GM19043 (cell line): ENCODE measurements around the gene PXYLP1.

Source experiments
- ATAC-seq: cut with Tn5 transposase; IDR thresholded peaks from one replicate; pipeline ENCODE4 v1.9.1; 2021; ENCODE audit warnings: low read depth; ENCODE audit not compliant: unreplicated experiment

PXYLP1 gene

GRCh38 chr3:141246958-141247301 is 15.3 kb downstream of the PXYLP1 start:
- ATAC-seq, result no peak

GRCh38 chr3:141248064-141248463 is 16.4 kb downstream of the PXYLP1 start:
- ATAC-seq, result no peak

- no peak for ATAC-seq
Measured at GRCh38 chr3:141249041-141249440, 17.4 kb downstream of the PXYLP1 start.

GRCh38 chr3:141250342-141250741 is 18.7 kb downstream of the PXYLP1 start:
- no peak for ATAC-seq

- ATAC-seq, result no peak
Measured at GRCh38 chr3:141250828-141251227, 19.2 kb downstream of the PXYLP1 start.

- no peak for ATAC-seq
Measured at GRCh38 chr3:141253326-141253725, 21.7 kb downstream of the PXYLP1 start.

- no peak for ATAC-seq
Measured at GRCh38 chr3:141253811-141254210, 22.2 kb downstream of the PXYLP1 start.

GRCh38 chr3:141255137-141255845 is 23.7 kb downstream of the PXYLP1 start:
- no peak for ATAC-seq

- ATAC-seq, result no peak
Measured at GRCh38 chr3:141255846-141256261, 24.2 kb downstream of the PXYLP1 start.

- ATAC-seq, result no peak
Measured at GRCh38 chr3:141256820-141257219, 25.2 kb downstream of the PXYLP1 start.

- ATAC-seq, result no peak
Measured at GRCh38 chr3:141257961-141258360, 26.3 kb downstream of the PXYLP1 start.

- no peak for ATAC-seq
Measured at GRCh38 chr3:141258973-141259372, 27.3 kb downstream of the PXYLP1 start.

- ATAC-seq, result no peak
Measured at GRCh38 chr3:141259821-141260629, 28.4 kb downstream of the PXYLP1 start.

GRCh38 chr3:141260630-141260927 is 29.0 kb downstream of the PXYLP1 start:
- ATAC-seq, result no peak

- ATAC-seq, result no peak
Measured at GRCh38 chr3:141261472-141262307, 30.1 kb downstream of the PXYLP1 start.

GRCh38 chr3:141262308-141262705 is 30.7 kb downstream of the PXYLP1 start:
- no peak for ATAC-seq

- no peak for ATAC-seq
Measured at GRCh38 chr3:141266186-141266585, 34.6 kb downstream of the PXYLP1 start.

GRCh38 chr3:141266797-141267555 is 35.4 kb downstream of the PXYLP1 start:
- ATAC-seq, result peak; percentile 79

GRCh38 chr3:141267629-141268028 is 36.0 kb downstream of the PXYLP1 start:
- no peak for ATAC-seq

GRCh38 chr3:141268306-141268705 is 36.7 kb downstream of the PXYLP1 start:
- no peak for ATAC-seq

GRCh38 chr3:141268791-141269190 is 37.2 kb downstream of the PXYLP1 start:
- ATAC-seq, result no peak
